GM19035 (cell line): ENCODE measurements around the gene CD47.

Source experiments
- ATAC-seq: cut with Tn5 transposase; IDR thresholded peaks from one replicate; pipeline ENCODE4 v1.9.1; 2021; ENCODE audit not compliant: unreplicated experiment

Gene CD47

DNA sequence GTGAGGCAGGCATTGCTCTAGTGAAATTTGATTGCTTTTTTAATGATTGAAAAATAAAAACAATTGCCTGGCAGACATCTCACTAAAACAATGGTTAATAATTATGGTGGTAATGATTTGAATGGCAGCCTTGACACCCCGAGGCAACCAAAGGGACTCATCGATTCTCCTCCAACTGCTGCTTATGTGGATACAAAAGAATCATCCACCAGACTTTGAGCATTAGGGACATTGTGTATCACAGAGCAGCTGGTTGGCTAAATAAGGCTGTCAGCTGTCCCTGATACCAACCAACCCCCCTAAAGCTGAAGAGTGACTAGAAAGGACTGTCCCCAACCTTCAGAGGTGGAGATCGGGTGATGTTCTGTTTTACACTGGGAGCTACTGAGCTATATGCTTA is 1.7 kb upstream of the CD47 start:
- ATAC-seq = no peak

DNA sequence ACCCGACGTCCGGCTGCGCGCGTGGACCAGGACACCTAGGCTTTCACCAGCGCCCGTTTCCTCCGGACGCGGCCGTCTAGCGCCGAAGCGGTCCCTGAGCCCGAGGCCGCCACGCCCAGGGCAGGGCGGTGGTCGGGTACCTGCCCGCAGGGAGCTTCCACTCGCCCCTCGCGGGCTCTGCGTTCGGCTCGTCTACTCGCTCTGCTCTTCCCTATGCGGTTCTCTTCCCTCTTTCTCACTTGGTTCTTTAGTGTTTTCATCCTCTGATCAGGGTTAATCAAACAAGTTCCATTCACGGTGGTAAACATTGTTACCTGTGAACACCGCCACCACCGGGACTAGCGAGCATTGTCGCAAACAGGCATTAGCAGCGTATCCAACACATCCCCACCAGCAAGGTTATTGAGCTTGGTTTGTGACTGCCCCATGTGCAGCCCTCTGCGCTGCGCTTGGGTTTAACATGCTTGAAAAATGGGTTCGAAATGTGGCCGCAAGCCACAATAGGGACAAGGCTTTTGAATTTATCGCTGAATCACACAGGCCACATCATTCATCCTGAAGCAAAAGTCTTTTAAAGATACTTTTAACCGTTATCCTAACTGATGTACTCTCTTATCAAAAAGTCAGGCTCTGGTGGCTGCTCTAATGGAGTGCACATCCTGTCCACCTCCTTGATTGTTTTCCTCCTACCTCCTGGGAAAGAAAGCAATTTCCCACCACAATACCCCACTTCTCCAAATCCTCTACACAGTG is 843 bp upstream of the CD47 start:
- ATAC-seq = peak; percentile 10

DNA sequence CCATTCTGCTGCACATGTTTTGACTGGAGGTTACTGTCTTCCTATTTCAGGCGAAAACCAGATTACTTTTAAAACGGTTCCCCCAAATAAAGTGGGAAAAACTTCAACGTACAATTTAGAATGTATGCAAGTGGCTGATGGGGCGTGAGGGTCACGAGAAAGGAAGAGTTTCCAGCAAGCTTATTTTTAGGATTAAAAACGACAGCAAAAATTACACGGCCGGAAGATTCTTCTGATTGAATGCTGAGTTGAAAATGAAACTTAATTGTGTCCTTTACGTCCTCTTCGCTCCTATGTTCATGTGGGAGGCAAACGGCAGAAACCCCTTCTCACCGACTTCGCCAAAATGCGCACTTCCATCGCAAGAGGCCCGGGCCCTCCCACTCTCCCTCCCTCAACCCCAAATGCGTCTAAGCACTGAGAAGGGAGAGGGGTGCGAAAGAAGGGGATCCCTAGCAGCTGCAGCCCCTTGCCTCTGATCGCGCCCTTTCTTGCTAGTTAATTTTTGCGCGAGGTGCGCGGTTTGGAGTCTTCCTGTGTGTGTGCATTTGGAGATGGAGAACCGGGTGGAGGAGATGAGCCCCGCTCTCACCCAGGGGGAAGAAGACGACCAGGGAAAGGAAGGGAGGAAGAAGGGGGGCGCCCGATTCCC is 656 bp downstream of the CD47 start:
- ATAC-seq = peak; percentile 11

DNA sequence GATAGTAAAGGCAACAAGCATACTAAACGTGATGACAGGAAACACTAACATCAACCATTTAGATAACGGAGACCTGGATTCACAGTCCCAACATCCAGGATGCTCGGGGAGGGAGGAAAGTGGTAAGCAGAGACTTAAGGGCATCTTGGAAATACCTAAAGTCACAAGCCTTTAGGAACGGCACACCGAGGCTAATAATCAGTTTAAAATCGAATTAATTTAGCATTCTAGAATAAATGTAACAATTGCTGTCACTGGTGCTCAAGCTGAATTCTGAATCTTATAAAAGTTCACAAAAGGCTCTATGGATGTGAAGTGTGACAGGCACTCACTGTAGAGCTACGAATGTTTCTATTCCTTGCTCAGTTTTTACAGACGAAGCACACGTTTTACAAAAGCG is 1.3 kb downstream of the CD47 start:
- ATAC-seq = no peak

DNA sequence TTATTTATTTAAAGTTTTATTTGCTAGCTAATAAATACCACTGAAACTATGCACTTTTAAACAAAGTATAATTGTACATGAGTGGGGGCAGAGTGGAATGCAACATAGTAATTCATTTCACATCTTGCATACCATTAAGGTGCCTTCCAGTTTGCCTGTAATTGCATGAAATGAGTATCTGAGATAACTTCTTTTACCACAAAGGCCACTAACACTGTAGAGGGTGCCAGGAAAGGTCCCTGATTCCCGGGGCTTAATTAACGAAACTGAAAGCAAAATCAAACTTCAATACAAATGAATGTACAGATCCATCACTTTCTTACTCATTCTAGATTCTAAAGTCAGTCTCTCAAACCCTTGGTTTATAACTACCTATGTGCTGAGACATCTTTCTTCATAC is 2.1 kb downstream of the CD47 start:
- peak; percentile 26 for ATAC-seq

DNA sequence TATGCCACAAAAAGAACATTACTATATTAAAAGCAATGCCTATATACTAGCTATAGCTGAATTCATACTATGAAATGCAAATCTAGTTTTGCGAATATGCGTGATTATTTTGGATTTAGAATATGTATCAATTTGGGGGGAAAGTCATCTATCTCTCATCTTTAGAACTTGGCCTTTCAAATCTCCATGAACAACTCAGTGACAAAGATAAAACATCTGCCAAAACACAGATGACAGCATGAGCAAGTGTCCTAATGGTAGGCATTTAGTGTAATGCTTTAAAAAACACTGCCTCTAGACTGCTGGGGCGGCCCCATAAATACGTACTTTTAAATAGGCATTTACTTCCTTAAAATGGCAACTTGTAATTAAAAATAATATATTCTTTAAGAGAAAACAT is 2.7 kb downstream of the CD47 start:
- no peak for ATAC-seq

- ATAC-seq = no peak
Observed at GRCh38 chr3:108086653-108087052, 4.2 kb downstream of the CD47 start.

DNA sequence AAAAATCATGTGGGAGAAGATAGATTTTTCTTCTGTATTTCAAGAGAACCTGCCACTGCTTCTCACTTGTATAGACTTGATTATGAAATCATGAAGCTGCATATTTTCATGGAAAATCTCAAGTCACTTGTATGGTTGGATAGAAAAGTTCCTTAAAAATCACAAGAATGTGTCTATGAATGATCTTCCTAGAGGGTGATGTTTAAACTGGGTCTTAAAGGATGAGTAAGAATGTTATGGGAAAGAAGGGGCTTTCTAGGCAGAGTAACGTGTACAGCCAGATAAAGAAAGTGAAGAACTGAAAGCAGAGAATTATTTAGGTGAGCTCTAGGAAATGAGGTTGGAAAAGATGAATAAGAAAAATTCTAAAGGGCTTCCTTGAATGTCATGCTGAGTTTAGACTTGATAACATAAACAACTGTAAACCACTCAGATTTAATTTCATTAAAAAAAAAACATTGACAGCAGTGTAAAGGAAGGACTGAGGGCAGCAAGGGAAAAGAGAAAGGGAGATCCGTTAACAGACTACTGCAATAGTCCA is 5.0 kb downstream of the CD47 start:
- ATAC-seq = no peak

DNA sequence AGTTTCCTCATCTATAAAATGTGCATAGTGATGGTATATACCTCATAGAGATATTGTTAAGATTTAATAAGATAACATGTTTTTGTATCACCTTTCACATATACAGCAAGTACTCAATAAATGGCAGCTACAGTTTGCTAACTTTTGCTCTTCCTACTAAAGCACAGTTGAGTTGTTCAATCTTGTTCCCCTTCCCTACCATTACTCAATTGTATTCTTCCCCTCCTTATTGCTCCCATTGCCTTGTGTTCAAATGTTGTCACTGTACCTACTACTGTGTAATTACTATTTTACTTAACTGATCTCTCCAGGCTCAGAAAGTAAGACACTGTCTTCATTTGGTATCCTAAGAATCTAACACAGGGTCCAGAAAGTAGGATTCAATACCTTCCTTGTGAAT is 5.5 kb downstream of the CD47 start:
- ATAC-seq = no peak

- ATAC-seq = no peak
Observed at GRCh38 chr3:108079877-108080276, 11.0 kb downstream of the CD47 start.

DNA sequence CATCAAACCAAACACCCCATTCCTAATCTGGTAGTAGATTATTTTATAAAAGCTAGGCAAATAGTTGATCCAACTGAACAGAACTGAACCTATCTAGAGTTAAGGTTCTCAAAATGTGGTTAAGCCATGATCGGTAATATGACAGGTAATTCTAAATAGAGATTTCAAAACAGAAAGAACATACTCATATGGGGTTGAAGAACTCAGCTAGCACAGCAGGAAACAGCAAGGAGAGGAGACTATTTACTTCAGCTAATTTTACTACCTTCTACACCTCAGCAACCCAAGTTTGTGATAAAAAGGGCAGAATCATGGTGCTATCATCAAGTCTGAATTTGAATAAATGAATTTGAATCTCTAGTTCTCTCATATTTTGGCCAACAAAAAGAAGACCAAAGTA is 11.8 kb downstream of the CD47 start:
- ATAC-seq = no peak

GRCh38 chr3:108076564-108076963 is 14.3 kb downstream of the CD47 start:
- no peak for ATAC-seq

DNA sequence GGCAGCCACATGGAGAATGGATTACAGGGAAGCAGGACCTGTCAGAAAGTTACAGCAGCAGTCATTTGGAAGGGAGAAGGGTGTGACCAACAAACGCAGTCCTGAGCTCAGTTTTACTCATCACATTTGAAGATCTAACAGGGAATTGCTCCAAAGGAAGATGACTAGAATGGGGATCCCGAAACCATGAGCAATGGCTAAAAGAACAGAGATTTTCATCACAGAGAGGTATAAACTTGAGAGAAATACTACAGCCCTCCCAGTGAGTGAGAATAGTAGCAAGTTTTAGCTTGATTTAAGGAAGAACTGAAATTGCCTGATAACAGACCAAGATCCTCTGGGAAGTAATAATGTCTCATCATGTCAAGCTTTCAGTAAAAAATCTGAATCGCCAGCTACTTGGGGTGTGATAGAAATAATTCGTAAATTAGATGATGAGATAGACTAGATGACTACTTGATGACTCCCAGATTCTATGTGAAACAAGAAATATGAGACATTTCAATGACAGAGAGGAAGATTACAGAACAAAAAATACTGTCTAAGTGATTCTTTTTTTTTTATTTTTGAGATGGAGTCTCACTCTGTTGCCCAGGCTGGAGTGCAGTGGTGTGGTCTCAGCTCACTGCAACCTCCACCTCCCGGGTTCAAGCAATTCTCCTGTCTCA is 16.9 kb downstream of the CD47 start:
- no peak for ATAC-seq

DNA sequence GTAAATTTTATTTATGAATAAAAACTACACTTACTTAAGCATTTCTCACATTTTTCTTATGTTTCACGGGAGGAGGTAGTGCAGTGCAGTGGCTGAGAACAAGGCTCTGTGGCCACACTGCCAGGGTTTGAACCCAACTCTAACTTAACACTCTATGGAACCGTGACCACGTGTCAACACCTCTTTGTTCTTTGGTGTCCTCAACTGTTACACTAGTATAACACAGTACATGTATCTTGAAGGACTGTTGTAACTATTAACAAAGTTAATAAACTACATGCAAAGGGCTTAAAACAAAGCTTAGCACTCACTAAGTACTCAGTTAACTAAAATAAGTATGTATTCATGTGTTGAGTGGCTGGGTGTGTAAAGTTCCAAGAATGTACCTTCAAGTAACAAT is 19.5 kb downstream of the CD47 start:
- ATAC-seq = no peak

DNA sequence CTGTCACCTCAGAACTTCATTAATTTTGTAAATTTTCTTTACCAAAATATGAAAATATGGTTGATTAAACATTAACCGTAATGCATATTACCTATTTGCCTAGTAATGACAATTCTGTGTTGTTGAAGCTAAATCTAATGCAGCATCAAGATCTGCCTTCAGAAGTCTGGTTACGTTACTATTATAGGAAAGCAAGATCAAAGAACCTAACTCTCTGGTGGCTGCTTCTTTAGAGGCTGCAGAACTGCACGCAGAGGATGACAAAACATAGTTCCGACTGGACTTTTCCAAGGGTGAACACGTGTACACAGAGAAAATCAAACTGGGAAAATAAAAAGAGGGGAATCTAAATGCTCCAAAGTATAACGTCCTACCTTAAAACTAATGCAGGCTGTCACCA is 20.5 kb downstream of the CD47 start:
- ATAC-seq = no peak

GRCh38 chr3:108067768-108068167 is 23.1 kb downstream of the CD47 start:
- no peak for ATAC-seq

GRCh38 chr3:108065096-108065495 is 25.7 kb downstream of the CD47 start:
- ATAC-seq = no peak

DNA sequence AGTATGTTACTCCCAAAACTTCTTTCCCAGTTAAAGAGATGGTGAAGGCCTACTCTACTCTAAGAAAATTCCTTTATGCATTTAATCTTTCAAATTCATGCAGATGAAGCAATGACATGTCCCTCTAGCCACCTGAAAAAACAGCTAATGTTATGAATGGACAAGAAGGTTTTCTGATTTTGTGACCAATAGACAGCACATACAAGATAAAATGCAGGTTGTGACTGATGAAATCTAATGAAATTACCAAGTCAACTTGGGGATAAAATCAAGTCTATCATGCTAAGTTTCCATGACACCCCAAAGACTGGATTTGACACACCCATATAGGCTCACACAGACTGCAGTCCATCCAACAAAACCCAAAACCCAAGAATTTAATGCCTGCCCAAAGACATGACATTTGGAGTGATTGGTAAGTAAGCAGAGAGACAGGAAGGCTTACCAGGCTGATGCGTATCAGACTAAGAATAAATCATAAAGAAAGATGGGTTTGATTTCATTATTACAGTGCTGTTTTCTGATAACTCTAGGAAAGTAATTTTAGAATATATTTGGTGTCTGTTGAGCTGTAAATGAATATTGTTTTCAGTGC is 26.4 kb downstream of the CD47 start:
- ATAC-seq = no peak

GRCh38 chr3:108062051-108062450 is 28.8 kb downstream of the CD47 start:
- peak; percentile 65 for ATAC-seq

GRCh38 chr3:108060331-108060730 is 30.5 kb downstream of the CD47 start:
- no peak for ATAC-seq

DNA sequence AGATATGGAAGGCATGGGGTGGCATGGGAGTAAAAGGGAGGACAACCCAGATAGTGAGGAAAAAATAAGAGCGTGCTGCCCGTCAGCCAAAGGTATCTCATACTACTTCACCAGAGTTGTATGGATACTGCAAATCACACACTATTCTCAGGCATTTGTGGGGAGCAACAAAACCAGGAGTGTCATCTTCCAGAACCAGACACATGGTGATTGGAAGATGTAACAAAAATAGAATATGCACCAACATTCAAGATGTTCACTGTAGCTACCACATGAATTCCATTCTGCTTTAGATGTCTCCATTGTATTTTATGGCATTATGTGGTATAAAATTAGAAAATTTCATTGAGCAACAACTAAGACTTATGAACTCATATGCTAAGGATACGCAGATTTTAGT is 34.9 kb downstream of the CD47 start:
- ATAC-seq = no peak

GRCh38 chr3:108054935-108055334 is 35.9 kb downstream of the CD47 start:
- ATAC-seq = no peak
